OCI-LY3 (cell line): ENCODE results near the gene SLC9C1.

Source experiments
- H2AFZ ChIP-seq: fragments of 200-600, 300-600 bp; shearing (Covaris generic); 2 replicates; pipeline ENCODE4 v1.6.0; 2014; ENCODE audit warnings: antibody characterized with exemption, low read depth, low read length
- H3K27ac ChIP-seq: fragments of 200-600, 300-600 bp; sonication (generic); 2 replicates; pipeline ENCODE4 v1.5.1; 2014; ENCODE audit warnings: mild to moderate bottlenecking, low read length, moderate library complexity, mixed read lengths
- H3K27me3 ChIP-seq: fragments of 200-600, 300-600 bp; sonication (generic); 2 replicates; pipeline ENCODE4 v1.6.1; 2014; ENCODE audit warnings: low read depth, low read length, mixed read lengths
- H3K36me3 ChIP-seq: fragments of 200-600, 300-600 bp; sonication (generic); replicated peaks from 2 replicates; pipeline ENCODE3; 2014; ENCODE audit warnings: low read depth, low read length, mixed read lengths
- H3K4me1 ChIP-seq: fragments of 300-600, 200-600 bp; sonication (generic); 2 replicates; pipeline ENCODE4 v1.6.1; 2014; ENCODE audit warnings: low read length, mixed read lengths
- H3K4me2 ChIP-seq: fragments of 200-600, 300-600 bp; sonication (generic); 2 replicates; pipeline ENCODE4 v1.6.1; 2014; ENCODE audit warnings: low read length, mixed read lengths
- H3K4me3 ChIP-seq: fragments of 300-600, 200-600 bp; sonication (generic); 2 replicates; pipeline ENCODE4 v1.5.1; 2014; ENCODE audit warnings: antibody characterized with exemption, mild to moderate bottlenecking, low read length, moderate library complexity
- H3K79me2 ChIP-seq: fragments of 300-600, 200-600 bp; shearing (Covaris generic); 2 replicates; pipeline ENCODE4 v1.6.1; 2014; ENCODE audit warnings: mild to moderate bottlenecking, low read length, mixed read lengths
- H3K9ac ChIP-seq: fragments of 300-600, 200-600 bp; shearing (Covaris generic); 2 replicates; pipeline ENCODE4 v1.6.0; 2014; ENCODE audit warnings: mild to moderate bottlenecking, low read length, moderate library complexity
- H3K9me3 ChIP-seq: fragments of 200-600, 300-600 bp; shearing (Covaris generic); 2 replicates; pipeline ENCODE4 v1.6.1; 2014; ENCODE audit warnings: low read length, mixed read lengths; ENCODE audit not compliant: insufficient read depth
- H4K20me1 ChIP-seq: fragments of 200-600, 300-600 bp; sonication (generic); 2 replicates; pipeline ENCODE4 v1.6.1; 2016; ENCODE audit warnings: low read length, mixed read lengths; ENCODE audit not compliant: insufficient read depth
- CTCF ChIP-seq: fragments of 200-600, 300-600 bp; sonication (generic); IDR thresholded peaks from 2 replicates; pipeline ENCODE4 v1.5.1; 2014; ENCODE audit warnings: antibody characterized with exemption, low read length, low read depth
- EZH2phosphoT487 ChIP-seq: fragments of 200-600 bp; shearing (Covaris generic); IDR thresholded peaks from 2 replicates; pipeline ENCODE4 v1.6.1; 2018; ENCODE audit warnings: antibody characterized with exemption, mixed run types, low read depth

Gene SLC9C1

GRCh38 chr3:112131111-112131510 is 162.9 kb downstream of the SLC9C1 start:
- Histone ChIP-seq H3K79me2 (no peaks in the 10 kb centered on the region), H3K4me3 (no peak overlapping the region), H3K9ac (no peak overlapping the region), H3K4me1 (peaks cover 65% of the 10 kb centered on the region), H3K4me2 (no peak overlapping the region), H3K36me3 (no peaks in the 10 kb centered on the region), H4K20me1 (no peaks in the 10 kb centered on the region), H3K27ac (no peak overlapping the region), H3K27me3 (no peaks in the 10 kb centered on the region), H3K9me3 (no peaks in the 10 kb centered on the region), H2AFZ (no peak overlapping the region)
- no peak for TF ChIP-seq EZH2phosphoT487
- TF ChIP-seq CTCF: no peak

- Histone ChIP-seq H3K4me2 (no peak overlapping the region), H3K4me3 (no peak overlapping the region)
Observed at GRCh38 chr3:112130638-112130993, 163.4 kb downstream of the SLC9C1 start.

GRCh38 chr3:112129925-112130637 is 163.9 kb downstream of the SLC9C1 start:
- Histone ChIP-seq H3K4me2 (no peak overlapping the region), H3K4me3 (no peak overlapping the region), H3K9me3 (no peaks in the 10 kb centered on the region), H3K9ac (no peak overlapping the region), H3K27ac (no peak overlapping the region), H3K27me3 (no peaks in the 10 kb centered on the region), H2AFZ (no peak overlapping the region), H3K4me1 (peaks cover 55% of the 10 kb centered on the region), H4K20me1 (no peaks in the 10 kb centered on the region), H3K36me3 (no peaks in the 10 kb centered on the region), H3K79me2 (no peaks in the 10 kb centered on the region)
- TF ChIP-seq CTCF (no peak), EZH2phosphoT487 (no peak)

More at GRCh38 chr3:112130638-112130993, 163.4 kb downstream of the SLC9C1 start:
- Histone ChIP-seq H2AFZ (no peak overlapping the region), H3K9me3 (no peaks in the 10 kb centered on the region), H3K9ac (no peak overlapping the region), H4K20me1 (no peaks in the 10 kb centered on the region), H3K36me3 (no peaks in the 10 kb centered on the region), H3K27ac (no peak overlapping the region), H3K79me2 (no peaks in the 10 kb centered on the region), H3K27me3 (no peaks in the 10 kb centered on the region), H3K4me1 (peaks cover 60% of the 10 kb centered on the region)
- TF ChIP-seq EZH2phosphoT487 (no peak), CTCF (no peak)

- H3K9me3 ChIP-seq: no peaks in the 10 kb centered on the region
- H3K4me2 ChIP-seq: peak overlapping the region; percentile 35
- TF ChIP-seq CTCF (no peak), EZH2phosphoT487 (no peak)
- 0 out of 2 replicates have a peak overlapping the region, but pooled peaks have one; percentile 52 for H2AFZ ChIP-seq
- no peak overlapping the region for H3K9ac ChIP-seq
- H3K27ac ChIP-seq: no peak overlapping the region
- H3K79me2 ChIP-seq: no peaks in the 10 kb centered on the region
- H3K4me1 ChIP-seq: peaks cover 45% of the 10 kb centered on the region
- no peaks in the 10 kb centered on the region for H4K20me1 ChIP-seq
- H3K27me3 ChIP-seq: no peaks in the 10 kb centered on the region
- H3K36me3 ChIP-seq: no peaks in the 10 kb centered on the region
- H3K4me3 ChIP-seq: no peak overlapping the region
Observed at GRCh38 chr3:112128843-112129727, 164.9 kb downstream of the SLC9C1 start.
